Stimulated activated CD8-positive, alpha-beta memory T cell treated with anti-CD3 and anti-CD28 coated beads, Interleukin-12 subunit alpha, Interleukin-12 subunit beta, amount 100 ng/mL, for 4 hours (primary cell): ENCODE results near the gene TDRD3.

ENCODE experiments used
- DNase-seq: peaks from one replicate; pipeline ENCODE4 v3.0.0-alpha.2; 2020; ENCODE audit warnings: low read depth

Gene TDRD3

DNA sequence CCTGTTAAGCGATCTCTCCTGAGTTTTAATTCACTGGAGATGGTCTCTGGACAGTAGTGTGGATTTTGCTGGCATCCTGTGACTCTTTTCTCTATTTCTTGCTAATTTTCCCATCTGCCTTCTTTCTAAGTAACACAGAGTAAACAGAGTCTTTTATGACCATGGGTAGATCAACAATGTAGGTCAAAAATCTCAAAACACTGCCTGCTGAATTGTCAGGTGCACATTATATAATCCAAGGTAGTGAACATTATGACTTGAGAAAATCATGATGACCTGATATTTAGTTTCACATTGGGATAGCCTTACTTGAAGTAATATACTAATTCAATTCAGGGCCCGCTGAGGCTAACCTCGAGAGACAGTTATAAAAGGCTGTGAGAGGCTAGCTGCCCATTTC lies 180.7 kb downstream of the TDRD3 start:
- no peak for DNase-seq

- DNase-seq, result no peak
These were observed 186.3 kb downstream of the TDRD3 start for GRCh38 chr13:60583196-60583888.

- no peak for DNase-seq
These were observed 187.1 kb downstream of the TDRD3 start for GRCh38 chr13:60583911-60584753.

DNA sequence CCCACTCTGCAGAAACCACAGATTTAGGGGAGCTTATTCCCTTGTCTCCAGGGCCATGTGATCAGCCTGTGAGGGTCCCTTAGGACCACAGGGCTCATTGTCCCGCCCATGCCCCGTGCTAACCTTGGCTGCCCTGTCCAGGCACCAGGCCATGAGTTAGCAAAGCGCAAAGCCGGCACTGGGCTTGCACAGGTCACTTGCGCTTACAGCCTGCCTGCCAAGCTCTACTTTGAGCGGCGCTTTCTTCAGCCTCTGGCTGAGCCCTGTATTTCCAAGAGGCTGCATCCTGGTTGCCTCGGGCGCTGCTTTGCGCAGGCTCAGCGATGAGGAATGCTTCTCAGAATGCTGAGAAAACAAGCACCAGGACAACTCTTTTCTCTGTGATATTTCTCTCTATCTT lies 188.0 kb downstream of the TDRD3 start:
- no peak for DNase-seq

GRCh38 chr13:60590800-60591747 lies 194.1 kb downstream of the TDRD3 start:
- no peak for DNase-seq

DNA sequence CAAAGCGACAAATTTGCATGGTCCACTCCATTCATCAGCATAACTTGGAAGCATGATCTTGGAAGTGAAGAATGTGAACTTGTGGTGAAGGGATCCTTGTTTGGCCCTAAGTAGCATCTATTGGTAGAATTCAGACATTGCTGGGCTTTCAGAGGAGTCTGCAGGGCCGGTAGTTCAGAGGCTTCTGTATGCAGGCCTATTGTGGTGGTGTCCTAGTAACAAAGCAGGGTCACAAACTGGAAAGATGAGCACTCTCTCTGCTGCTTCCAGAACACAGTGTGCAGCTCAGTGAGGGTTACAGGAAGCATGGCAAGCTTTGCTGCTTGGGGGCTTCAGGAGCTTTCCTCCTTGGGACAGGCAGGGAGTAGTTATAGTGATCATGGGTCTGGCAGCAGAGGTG lies 206.0 kb downstream of the TDRD3 start:
- no peak for DNase-seq

- no peak for DNase-seq
These were observed 207.0 kb downstream of the TDRD3 start for GRCh38 chr13:60604058-60604457.

GRCh38 chr13:60608954-60609353 lies 211.9 kb downstream of the TDRD3 start:
- DNase-seq, result no peak

GRCh38 chr13:60611523-60611922 lies 214.5 kb downstream of the TDRD3 start:
- no peak for DNase-seq

DNA sequence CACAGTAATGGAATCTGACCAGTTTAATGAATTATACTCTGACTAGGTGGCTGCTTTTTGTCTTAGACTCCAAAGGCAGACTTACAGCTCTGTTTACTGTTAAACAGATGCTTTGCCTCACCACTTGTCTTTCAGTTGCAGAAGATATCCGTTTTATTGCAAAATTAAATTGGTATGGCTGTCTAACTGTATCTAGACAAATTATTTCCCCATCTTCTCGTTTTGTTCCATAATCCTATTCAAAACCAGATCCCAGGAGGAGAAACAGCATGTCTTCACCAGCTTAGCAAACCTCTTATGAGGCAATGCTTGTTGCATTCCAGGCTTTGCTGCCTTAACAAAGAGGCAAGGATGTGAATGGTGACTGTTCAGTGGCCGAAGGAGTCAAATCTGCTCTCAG lies 215.6 kb downstream of the TDRD3 start:
- no peak for DNase-seq

- DNase-seq, result no peak
These were observed 216.1 kb downstream of the TDRD3 start for GRCh38 chr13:60613080-60613479.

DNA sequence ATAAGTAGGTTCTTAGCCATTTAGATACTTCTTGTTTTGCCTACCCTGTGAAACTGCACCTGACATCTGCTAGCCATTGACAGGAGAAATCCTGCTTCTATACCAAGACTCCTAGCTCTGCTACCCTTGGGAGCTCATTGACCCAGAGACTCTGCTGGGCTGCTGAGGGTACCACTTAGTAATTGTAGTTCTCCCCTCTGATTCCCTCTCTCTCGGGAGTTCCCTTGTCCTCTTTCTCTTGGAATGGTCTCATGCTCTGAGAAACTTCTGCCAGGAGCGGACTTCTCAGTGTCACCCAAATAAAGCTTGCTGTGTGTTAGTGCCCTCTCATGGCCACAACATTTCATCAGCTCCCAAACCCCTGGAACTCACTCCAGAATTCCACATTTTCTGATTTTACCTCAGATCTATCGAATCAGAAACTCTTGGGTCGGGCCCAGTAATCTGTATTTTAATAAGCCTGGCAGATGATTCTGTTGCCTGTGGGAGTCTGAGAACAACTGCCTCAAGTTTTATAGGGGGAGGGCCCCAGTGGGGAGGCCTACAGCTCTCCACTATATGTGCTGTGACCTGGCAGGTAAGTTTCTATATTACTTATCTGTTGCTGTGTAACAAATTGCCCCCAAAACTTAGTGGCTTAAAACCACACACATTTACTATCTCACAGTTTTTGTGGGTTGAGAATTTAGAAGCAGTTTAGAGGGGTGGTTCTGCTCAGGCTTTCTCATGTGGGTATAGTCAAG lies 221.1 kb downstream of the TDRD3 start:
- DNase-seq, result no peak

GRCh38 chr13:60619461-60619860 lies 222.4 kb downstream of the TDRD3 start:
- no peak for DNase-seq

- no peak for DNase-seq
These were observed 223.8 kb downstream of the TDRD3 start for GRCh38 chr13:60620611-60621395.

GRCh38 chr13:60623151-60623550 lies 226.1 kb downstream of the TDRD3 start:
- DNase-seq, result no peak
